ENCODE measurements around the gene DECR2. TPM values are rescaled to one million over a fixed set of nuclear protein-coding genes. Genes with fewer than 3 reads are reported as not detected.

Gene DECR2
- total and polyA plus RNA-seq, 11 donors: 6.9 to 20.6 (median 12.2) TPM

GRCh38 chr16:456891-457483, 55.3 kb downstream of the DECR2 start:
- H3K4me3 ChIP-seq: peak overlapping the region in 1 of 12 donors; percentile 43
- TF ChIP-seq CTCF (IDR thresholded peaks at IDR 0.05) (no peak), POLR2A (IDR thresholded peaks at IDR 0.05) (no peak)
- peak; percentile 43 to 61 (median 54) for ATAC-seq
- no peaks in the 10 kb centered on the region for H3K9me3 ChIP-seq
- no peaks in the 10 kb centered on the region for H3K27me3 ChIP-seq
- no peak for DNase-seq
- peak overlapping the region in 10 of 12 donors; percentile 5 to 83 (median 64) for H3K27ac ChIP-seq
- peaks cover 0 to 18% (median 16%) of the 10 kb centered on the region in 12 donors for H3K4me1 ChIP-seq
- H3K36me3 ChIP-seq: peaks cover 0 to 12% (median 6%) of the 10 kb centered on the region in 9 donors
- intact Hi-C loops (cut with DNase I): no loop called here
- WGBS, 4 donors: 58 to 69% (median 64%) methylated on average over 11 of the region's 11 CpGs

GRCh38 chr16:457732-458400, 56.2 kb downstream of the DECR2 start:
- Histone ChIP-seq H3K36me3 (peaks cover 0 to 16% (median 13%) of the 10 kb centered on the region in 9 donors), H3K27ac (peak overlapping the region; percentile 5 to 83 (median 56)), H3K27me3 (no peaks in the 10 kb centered on the region), H3K9me3 (no peaks in the 10 kb centered on the region), H3K4me3 (no peak overlapping the region), H3K4me1 (peaks cover 0 to 18% (median 16%) of the 10 kb centered on the region in 12 donors)
- intact Hi-C loops (cut with DNase I): no loop called here
- TF ChIP-seq POLR2A (IDR thresholded peaks at IDR 0.05) (no peak), CTCF (IDR thresholded peaks at IDR 0.05) (no peak)
- ATAC-seq (peak; percentile 6 to 87 (median 52)), DNase-seq (no peak)
- WGBS, 4 donors: 67 to 79% (median 70%) methylated on average over 13 to 14 of the region's 14 CpGs

DNA sequence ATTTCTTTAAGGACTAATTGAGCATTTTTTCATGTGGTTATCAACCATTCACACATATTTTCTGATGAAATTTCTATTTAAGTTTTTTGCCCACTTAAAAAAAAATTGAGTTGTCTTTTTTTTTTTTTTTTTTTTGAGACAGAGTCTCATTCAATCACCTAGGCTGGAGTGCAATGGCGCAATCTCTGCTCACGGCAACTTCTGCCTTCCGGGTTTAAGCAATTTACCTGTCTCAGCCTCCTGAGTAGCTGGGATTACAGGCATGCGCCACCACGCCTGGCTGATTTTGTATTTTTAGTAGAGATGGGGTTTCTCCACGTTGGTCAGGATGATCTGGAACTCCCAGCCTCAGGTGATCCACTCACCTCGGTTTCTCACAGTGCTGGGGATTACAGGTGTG, 58.1 kb downstream of the DECR2 start:
- Histone ChIP-seq H3K4me1 (peaks cover 0 to 18% (median 16%) of the 10 kb centered on the region in 12 donors), H3K27me3 (no peaks in the 10 kb centered on the region), H3K9me3 (no peaks in the 10 kb centered on the region), H3K4me3 (no peak overlapping the region), H3K27ac (no peak overlapping the region), H3K36me3 (peaks cover 0 to 31% (median 17%) of the 10 kb centered on the region in 9 donors)
- no peak for DNase-seq
- intact Hi-C loops (cut with DNase I): no loop called here
- ATAC-seq: no peak
- 93 to 95% (median 94%) methylated on average over 7 of the region's 7 CpGs for WGBS, 4 donors
- TF ChIP-seq POLR2A (IDR thresholded peaks at IDR 0.05): no peak
- no peak for TF ChIP-seq CTCF (IDR thresholded peaks at IDR 0.05)

GRCh38 chr16:460787-461186, 59.1 kb downstream of the DECR2 start:
- H3K4me3 ChIP-seq: no peak overlapping the region
- H3K4me1 ChIP-seq: peaks cover 0 to 18% (median 16%) of the 10 kb centered on the region in 12 donors
- intact Hi-C loops (cut with DNase I): no loop called here
- peaks cover 0 to 31% (median 17%) of the 10 kb centered on the region in 9 donors for H3K36me3 ChIP-seq
- no peaks in the 10 kb centered on the region for H3K27me3 ChIP-seq
- no peaks in the 10 kb centered on the region for H3K9me3 ChIP-seq
- no peak overlapping the region for H3K27ac ChIP-seq
- WGBS, 4 donors: 88 to 94% (median 93%) methylated on average over 15 to 20 of the region's 20 CpGs
- DNase-seq: no peak
- TF ChIP-seq CTCF (IDR thresholded peaks at IDR 0.05) (no peak), POLR2A (IDR thresholded peaks at IDR 0.05) (no peak)
- ATAC-seq: no peak
